ENCODE results near the gene USP6NL. TPM values are rescaled to one million over a fixed set of nuclear protein-coding genes. Genes with fewer than 3 reads are reported as not detected.

The USP6NL gene
- polyA plus RNA-seq, 1 donor (not counting 4 experiments of a cell fraction or from before 2014, with no cell fraction given): 8.7 TPM

GRCh38 chr10:11568578-11568977 lies 42.9 kb downstream of the USP6NL start:
- no peak for FAIRE-seq
- no peaks in the 10 kb centered on the region for H4K20me1 ChIP-seq (ENCODE audit: control insufficient read depth, extremely low read depth, insufficient read depth, low read length)
- H3K79me2 ChIP-seq (ENCODE audit: control insufficient read depth, insufficient read depth, low read length): peaks cover 14% of the 10 kb centered on the region

GRCh38 chr10:11564741-11565140 lies 46.7 kb downstream of the USP6NL start:
- Histone ChIP-seq H3K27me3 (ENCODE audit: control insufficient read depth, extremely low read depth, insufficient read depth, low read length) (no peaks in the 10 kb centered on the region), H4K20me1 (ENCODE audit: control insufficient read depth, extremely low read depth, insufficient read depth, low read length) (no peaks in the 10 kb centered on the region), H3K9ac (ENCODE audit: control insufficient read depth, extremely low read depth, insufficient read depth, low read length) (no peak overlapping the region), H3K4me2 (ENCODE audit: control insufficient read depth, extremely low read depth, insufficient read depth, low read depth, low read length) (no peak overlapping the region), H3K36me3 (ENCODE audit: control insufficient read depth in 2 of 2, extremely low read depth in 1 of 2, insufficient read depth in 2 of 2, low read length in 2 of 2) (no peaks in the 10 kb centered on the region), H2AFZ (ENCODE audit: control insufficient read depth, low read length) (no peak overlapping the region), H3K9me1 (ENCODE audit: control insufficient read depth, extremely low read depth, insufficient read depth, low read length) (no peaks in the 10 kb centered on the region), H3K4me1 (ENCODE audit: control insufficient read depth, extremely low read depth, insufficient read depth, low read length) (no peaks in the 10 kb centered on the region), H3K27ac (ENCODE audit: control insufficient read depth, insufficient read depth, low read length) (no peak overlapping the region), H3K79me2 (ENCODE audit: control insufficient read depth, insufficient read depth, low read length) (peaks cover 15% of the 10 kb centered on the region), H3K4me3 (ENCODE audit: control insufficient read depth in 2 of 3, extremely low read depth in 1 of 3, insufficient read depth in 2 of 3, low read depth in 1 of 3, low read length in 3 of 3) (no peak overlapping the region), H3K9me3 (ENCODE audit: control insufficient read depth, low read depth, low read length) (no peaks in the 10 kb centered on the region)
- dilution Hi-C loops (cut with MboI; ENCODE audit: extremely low pct_ligation_motif_present, low sequenced_read_pairs): no loop called here
- DNase-seq (ENCODE audit: low read depth, low spot score) (no peak), FAIRE-seq (no peak)
- TF ChIP-seq EZH2 (IDR thresholded peaks at IDR 0.05; ENCODE audit: low read length) (no peak), CTCF (optimal IDR thresholded peaks at IDR 0.05 in 1 of 3, IDR thresholded peaks at IDR 0.05 in 1 of 3, conservative IDR thresholded peaks at IDR 0.05 in 1 of 3; ENCODE audit: extremely low read depth in 1 of 3, insufficient read depth in 2 of 3, low read length in 3 of 3) (no peak)

More at GRCh38 chr10:11568578-11568977, 42.9 kb downstream of the USP6NL start:
- Histone ChIP-seq H2AFZ (ENCODE audit: control insufficient read depth, low read length) (no peak overlapping the region), H3K4me1 (ENCODE audit: control insufficient read depth, extremely low read depth, insufficient read depth, low read length) (no peaks in the 10 kb centered on the region), H3K27me3 (ENCODE audit: control insufficient read depth, extremely low read depth, insufficient read depth, low read length) (no peaks in the 10 kb centered on the region), H3K9me1 (ENCODE audit: control insufficient read depth, extremely low read depth, insufficient read depth, low read length) (no peaks in the 10 kb centered on the region), H3K36me3 (ENCODE audit: control insufficient read depth in 2 of 2, extremely low read depth in 1 of 2, insufficient read depth in 2 of 2, low read length in 2 of 2) (no peaks in the 10 kb centered on the region), H3K9ac (ENCODE audit: control insufficient read depth, extremely low read depth, insufficient read depth, low read length) (no peak overlapping the region), H3K4me3 (ENCODE audit: control insufficient read depth in 2 of 3, extremely low read depth in 1 of 3, insufficient read depth in 2 of 3, low read depth in 1 of 3, low read length in 3 of 3) (no peak overlapping the region), H3K4me2 (ENCODE audit: control insufficient read depth, extremely low read depth, insufficient read depth, low read depth, low read length) (no peak overlapping the region), H3K9me3 (ENCODE audit: control insufficient read depth, low read depth, low read length) (no peaks in the 10 kb centered on the region), H3K27ac (ENCODE audit: control insufficient read depth, insufficient read depth, low read length) (no peak overlapping the region)
- no peak for DNase-seq (ENCODE audit: low read depth, low spot score)
- dilution Hi-C loops (cut with MboI; ENCODE audit: extremely low pct_ligation_motif_present, low sequenced_read_pairs): no loop called here
- TF ChIP-seq EZH2 (IDR thresholded peaks at IDR 0.05; ENCODE audit: low read length) (no peak), CTCF (optimal IDR thresholded peaks at IDR 0.05 in 1 of 3, IDR thresholded peaks at IDR 0.05 in 1 of 3, conservative IDR thresholded peaks at IDR 0.05 in 1 of 3; ENCODE audit: extremely low read depth in 1 of 3, insufficient read depth in 2 of 3, low read length in 3 of 3) (no peak)
